Gastrocnemius medialis (tissue), 4 donors: ENCODE data around the gene ARHGAP26.

Source experiments
- CTCF ChIP-seq, 5 experiments: fragments of 450-650 bp in 3 of 5; fragments of 200-600 bp in 2 of 5; sonication (generic) in 2 of 5; IDR thresholded peaks in 4 of 5; conservative IDR thresholded peaks in 1 of 5; 1 replicate in 4 of 5; 2 replicates in 1 of 5; pipeline ENCODE4 v1.5.1; 2016 to 2019; ENCODE audit warnings: antibody characterized with exemption in 5 of 5, mild to moderate bottlenecking in 3 of 5, moderate library complexity in 3 of 5
- POLR2A ChIP-seq, 2 donors: fragments of 450-650 bp; IDR thresholded peaks; one replicate each; pipeline ENCODE4 v1.6.1; 2017; ENCODE audit warnings: antibody characterized with exemption in 2 of 2, mild to moderate bottlenecking in 2 of 2, moderate library complexity in 2 of 2

- TF ChIP-seq CTCF (IDR thresholded peaks at IDR 0.05 in 4 of 5, conservative IDR thresholded peaks at IDR 0.05 in 1 of 5) = no peak
- no peak for TF ChIP-seq POLR2A (IDR thresholded peaks at IDR 0.05)
Measured at GRCh38 chr5:143102411-143102810, 332.2 kb downstream of the ARHGAP26 start.
